Measurements from ENCODE around the gene TTC7B.

The TTC7B gene

DNA sequence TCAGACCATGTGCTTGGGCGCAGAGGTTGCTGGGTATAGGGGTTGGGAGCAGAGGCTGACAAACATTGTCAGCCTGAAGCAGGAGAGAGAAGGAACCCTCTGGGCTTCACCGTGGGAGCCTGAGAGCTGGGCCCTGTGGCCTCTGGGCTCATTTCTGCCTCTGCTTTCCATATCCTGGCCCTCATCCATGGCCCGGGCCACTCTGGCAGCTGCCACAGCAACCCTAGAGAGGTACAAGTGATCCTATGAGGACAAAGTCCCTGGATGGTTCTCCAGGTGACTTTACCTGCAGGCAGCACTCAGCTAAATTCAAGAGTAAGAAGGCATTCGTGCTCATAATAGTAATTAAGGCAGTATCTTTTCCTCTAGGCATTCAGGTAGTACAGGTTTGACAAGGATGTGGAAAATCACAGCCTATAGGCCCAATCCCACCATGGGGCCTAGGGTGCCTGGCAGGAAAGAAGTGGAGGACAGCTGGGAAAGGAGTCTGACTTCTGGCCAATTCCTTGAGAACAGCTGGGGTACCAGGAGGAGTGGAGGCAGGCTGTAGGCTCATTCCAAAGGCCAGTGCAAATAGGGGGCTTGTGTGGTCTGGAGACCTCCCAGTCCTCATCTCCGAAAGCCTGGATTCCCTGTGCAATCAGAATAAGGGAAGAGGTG lies 3.6 kb upstream of the TTC7B start:
- Histone ChIP-seq H3K27me3 (ENCODE audit: insufficient read depth, poor library complexity, severe bottlenecking) (peaks cover 5% of the 10 kb centered on the region), H3K27ac (replicated peaks) (no peak overlapping the region), H3K4me3 (replicated peaks; ENCODE audit: insufficient read depth, low read length) (no peak overlapping the region)
- no peak for DNase-seq (ENCODE audit: low read depth in 1 of 2, low spot score in 1 of 2)
- TF ChIP-seq GABPA (IDR thresholded peaks at IDR 0.05; ENCODE audit: low read depth) (no peak), POLR2AphosphoS5 (IDR thresholded peaks at IDR 0.05; ENCODE audit: low read depth) (no peak), SPI1 (IDR thresholded peaks at IDR 0.05; ENCODE audit: borderline replicate concordance, low read depth) (no peak), REST (IDR thresholded peaks at IDR 0.05; ENCODE audit: insufficient replicate concordance, low read depth) (no peak)
- TF ChIP-seq, protein P1, sequence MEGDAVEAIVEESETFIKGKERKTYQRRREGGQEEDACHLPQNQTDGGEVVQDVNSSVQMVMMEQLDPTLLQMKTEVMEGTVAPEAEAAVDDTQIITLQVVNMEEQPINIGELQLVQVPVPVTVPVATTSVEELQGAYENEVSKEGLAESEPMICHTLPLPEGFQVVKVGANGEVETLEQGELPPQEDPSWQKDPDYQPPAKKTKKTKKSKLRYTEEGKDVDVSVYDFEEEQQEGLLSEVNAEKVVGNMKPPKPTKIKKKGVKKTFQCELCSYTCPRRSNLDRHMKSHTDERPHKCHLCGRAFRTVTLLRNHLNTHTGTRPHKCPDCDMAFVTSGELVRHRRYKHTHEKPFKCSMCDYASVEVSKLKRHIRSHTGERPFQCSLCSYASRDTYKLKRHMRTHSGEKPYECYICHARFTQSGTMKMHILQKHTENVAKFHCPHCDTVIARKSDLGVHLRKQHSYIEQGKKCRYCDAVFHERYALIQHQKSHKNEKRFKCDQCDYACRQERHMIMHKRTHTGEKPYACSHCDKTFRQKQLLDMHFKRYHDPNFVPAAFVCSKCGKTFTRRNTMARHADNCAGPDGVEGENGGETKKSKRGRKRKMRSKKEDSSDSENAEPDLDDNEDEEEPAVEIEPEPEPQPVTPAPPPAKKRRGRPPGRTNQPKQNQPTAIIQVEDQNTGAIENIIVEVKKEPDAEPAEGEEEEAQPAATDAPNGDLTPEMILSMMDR (IDR thresholded peaks at IDR 0.05; ENCODE audit: insufficient read depth, low read length), result no peak

DNA sequence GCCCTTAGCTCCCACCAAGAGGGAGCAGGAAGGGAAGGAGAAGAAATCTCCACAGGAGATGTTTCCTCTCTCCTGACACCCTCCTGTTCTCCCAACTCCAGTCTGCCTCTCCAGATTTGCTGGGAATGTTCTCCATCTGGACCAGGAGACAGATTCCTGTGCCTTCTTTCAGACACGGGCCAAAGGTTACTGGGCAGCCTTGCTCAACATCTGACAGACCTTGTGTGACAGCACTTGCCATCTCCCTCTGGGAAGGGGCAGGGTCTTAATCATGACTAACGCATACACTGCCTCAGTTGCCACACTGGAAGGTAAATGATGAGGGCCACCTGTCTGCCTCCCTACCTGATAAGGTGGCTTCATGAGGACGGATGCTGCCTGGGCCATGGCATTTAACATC lies 2.5 kb upstream of the TTC7B start:
- peaks cover 5% of the 10 kb centered on the region for H3K27me3 ChIP-seq (ENCODE audit: insufficient read depth, poor library complexity, severe bottlenecking)
- H3K27ac ChIP-seq (replicated peaks), result no peak overlapping the region
- no peak for DNase-seq (ENCODE audit: low read depth in 1 of 2, low spot score in 1 of 2)
- TF ChIP-seq REST (IDR thresholded peaks at IDR 0.05; ENCODE audit: insufficient replicate concordance, low read depth) (no peak), SPI1 (IDR thresholded peaks at IDR 0.05; ENCODE audit: borderline replicate concordance, low read depth) (no peak), GABPA (IDR thresholded peaks at IDR 0.05; ENCODE audit: low read depth) (no peak), POLR2AphosphoS5 (IDR thresholded peaks at IDR 0.05; ENCODE audit: low read depth) (no peak)
- TF ChIP-seq, protein P1 (IDR thresholded peaks at IDR 0.05; ENCODE audit: insufficient read depth, low read length), result no peak
- H3K4me3 ChIP-seq (replicated peaks; ENCODE audit: insufficient read depth, low read length), result no peak overlapping the region

DNA sequence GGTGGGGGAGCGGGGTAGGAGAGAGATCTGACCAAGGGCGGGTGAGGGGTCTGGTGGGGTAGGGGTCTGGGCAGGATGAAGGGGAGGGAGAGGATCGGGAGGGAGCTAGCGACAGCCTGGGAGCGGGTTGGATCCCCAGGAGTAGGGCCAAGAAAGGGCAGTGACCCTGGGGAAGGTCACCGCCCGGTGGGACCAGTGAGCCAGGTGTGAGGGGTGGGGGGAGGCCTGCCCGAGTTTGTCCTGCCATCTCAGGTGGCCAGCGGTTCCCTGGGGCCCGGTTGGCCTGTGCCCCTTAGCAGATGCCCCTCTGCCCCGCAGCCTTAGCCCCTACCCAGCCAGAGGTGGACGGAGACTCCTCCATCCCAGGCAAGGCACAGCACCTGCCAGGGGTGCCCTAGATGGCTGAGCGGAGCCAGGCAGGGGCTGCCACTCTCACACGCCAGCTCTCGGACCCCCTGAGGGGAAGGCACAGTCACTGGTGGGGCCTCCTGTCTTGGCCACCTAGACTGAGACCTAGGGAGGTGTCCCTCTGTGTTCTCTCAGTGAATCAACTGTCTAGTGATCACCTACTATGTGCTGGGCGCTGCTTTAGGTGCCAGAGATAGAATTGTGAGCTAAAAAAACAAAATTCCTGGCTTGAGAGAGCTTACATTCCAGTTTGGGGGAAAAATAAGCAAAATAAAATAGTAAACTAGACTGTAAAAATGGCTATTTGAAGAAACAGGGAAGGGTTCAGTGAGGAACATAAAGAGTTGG lies 629 bp upstream of the TTC7B start:
- Histone ChIP-seq H3K27me3 (ENCODE audit: insufficient read depth, poor library complexity, severe bottlenecking) (peaks cover 5% of the 10 kb centered on the region), H3K27ac (replicated peaks) (no peak overlapping the region), H3K4me3 (replicated peaks; ENCODE audit: insufficient read depth, low read length) (no peak overlapping the region; the same call in 1 of the 2 replicates)
- no peak for DNase-seq (ENCODE audit: low read depth in 1 of 2, low spot score in 1 of 2)
- TF ChIP-seq POLR2AphosphoS5 (IDR thresholded peaks at IDR 0.05; ENCODE audit: low read depth), result no peak
- no peak for TF ChIP-seq SPI1 (IDR thresholded peaks at IDR 0.05; ENCODE audit: borderline replicate concordance, low read depth)
- no peak for TF ChIP-seq GABPA (IDR thresholded peaks at IDR 0.05; ENCODE audit: low read depth)
- TF ChIP-seq, protein P1 (IDR thresholded peaks at IDR 0.05; ENCODE audit: insufficient read depth, low read length), result no peak
- TF ChIP-seq REST (IDR thresholded peaks at IDR 0.05; ENCODE audit: insufficient replicate concordance, low read depth), result no peak

Data from HL-60 (cell line).